ENCODE results near the gene AMN. TPM values are rescaled to one million over a fixed set of nuclear protein-coding genes. Genes with fewer than 3 reads are reported as not detected.

AMN gene
- total and polyA plus RNA-seq, 2 donors (not counting 1 experiment from before 2014, with no cell fraction given) = 11.5 to 15.0 TPM

DNA sequence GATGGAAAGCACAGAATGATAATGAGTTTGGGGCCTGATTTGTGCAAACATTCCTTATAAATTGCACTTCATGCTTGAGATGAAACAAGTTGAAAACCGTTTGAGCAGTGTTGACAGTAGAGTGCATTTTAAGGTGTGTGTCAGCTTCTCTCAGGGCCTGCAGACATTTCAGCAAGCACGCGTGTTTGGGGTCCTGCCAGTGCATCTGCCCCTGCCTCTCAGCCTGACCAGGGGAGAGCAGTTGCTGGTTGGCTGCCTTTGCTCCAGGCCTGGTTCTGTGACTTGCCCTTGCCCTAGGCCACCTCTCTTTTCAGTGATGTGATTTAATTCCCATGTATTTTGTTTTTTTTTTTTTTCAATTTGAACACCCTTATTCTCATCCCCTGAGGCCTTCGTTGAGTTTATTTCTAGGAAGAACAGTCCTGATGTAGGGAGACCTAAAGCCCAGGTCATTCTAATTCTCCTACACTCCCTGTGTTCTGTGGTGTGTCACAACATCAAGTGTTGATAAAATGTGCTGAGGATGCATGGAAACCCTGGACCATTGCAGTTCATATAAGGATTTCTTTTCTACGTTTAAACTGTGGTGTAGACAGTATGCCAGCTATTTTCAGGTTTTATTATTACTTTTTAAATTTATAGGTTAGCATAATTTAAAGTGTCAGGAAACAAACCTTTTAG lies 40.1 kb upstream of the AMN start:
- TF ChIP-seq EZH2 (IDR thresholded peaks at IDR 0.05; ENCODE audit: borderline replicate concordance, insufficient read depth, low read depth, low read length, poor library complexity, severe bottlenecking) = no peak
- TF ChIP-seq, protein P1, sequence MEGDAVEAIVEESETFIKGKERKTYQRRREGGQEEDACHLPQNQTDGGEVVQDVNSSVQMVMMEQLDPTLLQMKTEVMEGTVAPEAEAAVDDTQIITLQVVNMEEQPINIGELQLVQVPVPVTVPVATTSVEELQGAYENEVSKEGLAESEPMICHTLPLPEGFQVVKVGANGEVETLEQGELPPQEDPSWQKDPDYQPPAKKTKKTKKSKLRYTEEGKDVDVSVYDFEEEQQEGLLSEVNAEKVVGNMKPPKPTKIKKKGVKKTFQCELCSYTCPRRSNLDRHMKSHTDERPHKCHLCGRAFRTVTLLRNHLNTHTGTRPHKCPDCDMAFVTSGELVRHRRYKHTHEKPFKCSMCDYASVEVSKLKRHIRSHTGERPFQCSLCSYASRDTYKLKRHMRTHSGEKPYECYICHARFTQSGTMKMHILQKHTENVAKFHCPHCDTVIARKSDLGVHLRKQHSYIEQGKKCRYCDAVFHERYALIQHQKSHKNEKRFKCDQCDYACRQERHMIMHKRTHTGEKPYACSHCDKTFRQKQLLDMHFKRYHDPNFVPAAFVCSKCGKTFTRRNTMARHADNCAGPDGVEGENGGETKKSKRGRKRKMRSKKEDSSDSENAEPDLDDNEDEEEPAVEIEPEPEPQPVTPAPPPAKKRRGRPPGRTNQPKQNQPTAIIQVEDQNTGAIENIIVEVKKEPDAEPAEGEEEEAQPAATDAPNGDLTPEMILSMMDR (IDR thresholded peaks at IDR 0.05) = no peak
- H3K4me3 ChIP-seq (ENCODE audit: control extremely low read depth in 1 of 5, extremely low read depth in 1 of 5, insufficient read depth in 1 of 5, low read depth in 2 of 5, low read length in 4 of 5) = no peak overlapping the region
- ChIA-PET POLR2A (interaction anchor here (0.7 kb wide), 1 partner anchor 192 kb away, joined by 4 read pairs; no protein-coding TSS in a partner anchor), CTCF (interaction anchor here (0.6 to 0.7 kb wide), 2 partner anchors 164 to 192 kb away, joined by 3 to 4 read pairs; no protein-coding TSS in a partner anchor)
- DNase-seq = no peak
- H3K4me1 ChIP-seq (ENCODE audit: control insufficient read depth in 2 of 2, insufficient read depth in 2 of 2, low read length in 2 of 2) = no peaks in the 10 kb centered on the region
- intact Hi-C loops (cut with micrococcal nuclease) = no loop called here
- H4K20me1 ChIP-seq (ENCODE audit: control insufficient read depth, insufficient read depth, low read length, poor library complexity, severe bottlenecking) = peaks cover 9% of the 10 kb centered on the region
- no peak overlapping the region for H2AFZ ChIP-seq (ENCODE audit: insufficient read depth, low read depth, low read length, poor library complexity, severe bottlenecking)
- H3K27me3 Mint-ChIP-seq = no peaks in the 10 kb centered on the region
- no peak overlapping the region for H3K4me2 ChIP-seq (replicated peaks; ENCODE audit: low read depth, low read length, poor library complexity, severe bottlenecking)
- peaks cover 13% of the 10 kb centered on the region for H3K79me2 ChIP-seq (ENCODE audit: control insufficient read depth, insufficient read depth, low read length)
- H3K9me3 ChIP-seq (ENCODE audit: control extremely low read depth in 1 of 3, control insufficient read depth in 2 of 3, insufficient read depth in 1 of 3, low read length in 2 of 3) = no peaks in the 10 kb centered on the region
- no peak overlapping the region for H3K9ac ChIP-seq (ENCODE audit: low read length)
- H3K27me3 ChIP-seq (replicated peaks in 1 of 4; ENCODE audit: control extremely low read depth in 1 of 4, control insufficient read depth in 3 of 4, insufficient read depth in 4 of 4, low read length in 3 of 4) = no peaks in the 10 kb centered on the region
- no peaks in the 10 kb centered on the region for H3K4me1 Mint-ChIP-seq
- H3K27ac Mint-ChIP-seq = no peak overlapping the region
- H3K27ac ChIP-seq (ENCODE audit: low read length in 2 of 2) = no peak overlapping the region
- no peak overlapping the region for H3K4me3 Mint-ChIP-seq
- ATAC-seq (ENCODE audit: low read depth) = no peak
- WGBS (ENCODE audit: insufficient coverage) = 60% methylated on average over 3 of the region's 5 CpGs
- peaks cover 0 to 67% of the 10 kb centered on the region in 2 experiments for H3K36me3 ChIP-seq (replicated peaks in 1 of 2; ENCODE audit: control extremely low read depth in 1 of 2, control insufficient read depth in 1 of 2, extremely low read depth in 1 of 2, insufficient read depth in 2 of 2, low read length in 1 of 2)
- no peaks in the 10 kb centered on the region for H3K9me3 Mint-ChIP-seq (ENCODE audit: insufficient read depth)

DNA sequence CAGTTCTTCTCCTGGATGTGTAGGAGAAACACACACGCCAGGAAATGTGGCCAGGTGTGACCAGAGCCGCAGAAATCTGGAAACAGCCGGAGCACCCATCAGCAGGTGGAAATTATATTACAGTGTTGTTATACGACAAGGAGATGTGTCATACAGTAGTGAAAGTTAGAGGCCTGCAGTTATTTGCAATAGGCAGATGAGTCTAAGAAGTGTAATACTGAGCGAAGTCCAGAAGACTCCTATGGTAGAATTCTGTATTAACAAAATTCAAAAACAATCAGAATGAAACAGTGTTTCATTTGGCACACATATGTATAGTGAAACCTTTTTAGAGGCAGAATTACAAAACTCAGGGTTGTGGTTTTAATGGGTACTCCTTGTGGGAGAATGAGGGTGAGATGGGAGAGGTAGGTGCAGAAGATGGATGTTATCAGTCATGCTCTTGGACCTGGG lies 39.3 kb upstream of the AMN start:
- H3K27me3 Mint-ChIP-seq = no peaks in the 10 kb centered on the region
- ChIA-PET CTCF (interaction anchor here (0.6 kb wide), 1 partner anchor 163 kb away, joined by 4 read pairs; no protein-coding TSS in a partner anchor), POLR2A (no interaction called here)
- H3K4me2 ChIP-seq (replicated peaks; ENCODE audit: low read depth, low read length, poor library complexity, severe bottlenecking) = no peak overlapping the region
- no peaks in the 10 kb centered on the region for H3K27me3 ChIP-seq (replicated peaks in 1 of 4; ENCODE audit: control extremely low read depth in 1 of 4, control insufficient read depth in 3 of 4, insufficient read depth in 4 of 4, low read length in 3 of 4)
- ATAC-seq (ENCODE audit: low read depth) (no peak), DNase-seq (no peak)
- no peak for TF ChIP-seq EZH2 (IDR thresholded peaks at IDR 0.05; ENCODE audit: borderline replicate concordance, insufficient read depth, low read depth, low read length, poor library complexity, severe bottlenecking)
- TF ChIP-seq, protein P1 (IDR thresholded peaks at IDR 0.05) = no peak
- no peaks in the 10 kb centered on the region for H3K4me1 ChIP-seq (ENCODE audit: control insufficient read depth in 2 of 2, insufficient read depth in 2 of 2, low read length in 2 of 2)
- H4K20me1 ChIP-seq (ENCODE audit: control insufficient read depth, insufficient read depth, low read length, poor library complexity, severe bottlenecking) = peaks cover 9% of the 10 kb centered on the region
- peaks cover 0 to 65% of the 10 kb centered on the region in 2 experiments for H3K36me3 ChIP-seq (replicated peaks in 1 of 2; ENCODE audit: control extremely low read depth in 1 of 2, control insufficient read depth in 1 of 2, extremely low read depth in 1 of 2, insufficient read depth in 2 of 2, low read length in 1 of 2)
- no peak overlapping the region for H3K9ac ChIP-seq (ENCODE audit: low read length)
- peaks cover 12% of the 10 kb centered on the region for H3K79me2 ChIP-seq (ENCODE audit: control insufficient read depth, insufficient read depth, low read length)
- intact Hi-C loops (cut with micrococcal nuclease) = no loop called here
- no peaks in the 10 kb centered on the region for H3K9me3 ChIP-seq (ENCODE audit: control extremely low read depth in 1 of 3, control insufficient read depth in 2 of 3, insufficient read depth in 1 of 3, low read length in 2 of 3)
- no peak overlapping the region for H2AFZ ChIP-seq (ENCODE audit: insufficient read depth, low read depth, low read length, poor library complexity, severe bottlenecking)
- no peaks in the 10 kb centered on the region for H3K4me1 Mint-ChIP-seq
- H3K27ac ChIP-seq (ENCODE audit: low read length in 2 of 2) = peak overlapping the region in 1 of 2 donors; percentile 13
- no peaks in the 10 kb centered on the region for H3K9me3 Mint-ChIP-seq (ENCODE audit: insufficient read depth)
- no peak overlapping the region for H3K4me3 Mint-ChIP-seq
- 89% methylated on average over 2 of the region's 5 CpGs for WGBS (ENCODE audit: insufficient coverage)
- H3K4me3 ChIP-seq (ENCODE audit: control extremely low read depth in 1 of 5, extremely low read depth in 1 of 5, insufficient read depth in 1 of 5, low read depth in 2 of 5, low read length in 4 of 5) = no peak overlapping the region
- H3K27ac Mint-ChIP-seq = no peak overlapping the region
